ENCODE results near the gene DCAF6.

- no peak for TF ChIP-seq CTCF (IDR thresholded peaks at IDR 0.05; ENCODE audit: low read depth, low read length)
- TF ChIP-seq EZH2phosphoT487 (IDR thresholded peaks at IDR 0.05; ENCODE audit: low read depth): no peak
These were observed 153.0 kb downstream of the DCAF6 start for GRCh38 chr1:168089326-168089978.
